Cardiac muscle cell (in vitro differentiated cells and primary cell): ENCODE results near the gene COL9A3. TPM values are rescaled to one million over a fixed set of nuclear protein-coding genes. Genes with fewer than 3 reads are reported as not detected.

Source experiments
- DNase-seq, 2 donors: peaks; one replicate each; pipeline versions ENCODE4 v3.0.0 to v3.0.0-alpha.2; 2010 to 2017; ENCODE audit warnings: low read depth in 1 of 2, low spot score in 1 of 2
- H3K27ac ChIP-seq: fragments of 200-600 bp; sonication (generic); 2 replicates; pipeline ENCODE4 v1.5.1; 2016
- H3K27me3 ChIP-seq: fragments of 200-600 bp; sonication (generic); 2 replicates; pipeline ENCODE4 v1.6.0; 2016; ENCODE audit warnings: control low read depth
- H3K36me3 ChIP-seq: fragments of 200-600 bp; sonication (generic); 2 replicates; pipeline ENCODE4 v1.5.1; 2016; ENCODE audit warnings: control low read depth
- H3K4me1 ChIP-seq: fragments of 200-600 bp; sonication (generic); 2 replicates; pipeline ENCODE4 v1.8.1; 2017; ENCODE audit warnings: low read depth, mild to moderate bottlenecking, mixed run types
- H3K4me3 ChIP-seq: fragments of 200-600 bp; sonication (generic); 2 replicates; pipeline ENCODE4 v1.5.1; 2016; ENCODE audit warnings: mild to moderate bottlenecking
- H3K9me3 ChIP-seq: fragments of 200-600 bp; sonication (generic); 2 replicates; pipeline ENCODE4 v1.5.1; 2017; ENCODE audit warnings: low read depth, mild to moderate bottlenecking, control low read depth
- CTCF ChIP-seq: IDR thresholded peaks from 2 replicates; pipeline ENCODE4 v1.5.1; 2012; ENCODE audit warnings: low read depth, mild to moderate bottlenecking, low read length
- polyA plus RNA-seq: library from polyadenylated mRNA; unstranded; fragments of >200 nt; fragmentation: Nextera tagmentation; extraction: Ambion mirVana; gene quantifications from 2 replicates; pipeline ENCODE4 v1.2.1, GENCODE V29; 2016
- total RNA-seq: library from RNA; depleted of rRNA; stranded (reverse); fragments of >200 nt; gene quantifications from 2 replicates; pipeline ENCODE4 v1.2.3, GENCODE V29; 2016

The COL9A3 gene
- total and polyA plus RNA-seq, 2 experiments from 2014 or later, result 6.4 to 10.3 TPM

- Histone ChIP-seq H3K27me3 (no peaks in the 10 kb centered on the region), H3K36me3 (peaks cover 10% of the 10 kb centered on the region), H3K27ac (no peak overlapping the region), H3K4me1 (peaks cover 5% of the 10 kb centered on the region), H3K4me3 (peak overlapping the region; percentile 91), H3K9me3 (no peaks in the 10 kb centered on the region)
- TF ChIP-seq CTCF, result no peak
- DNase-seq, result peak; percentile 97 to 99
These were observed 22.7 kb upstream of the COL9A3 start for GRCh38 chr20:62794007-62794724.

DNA sequence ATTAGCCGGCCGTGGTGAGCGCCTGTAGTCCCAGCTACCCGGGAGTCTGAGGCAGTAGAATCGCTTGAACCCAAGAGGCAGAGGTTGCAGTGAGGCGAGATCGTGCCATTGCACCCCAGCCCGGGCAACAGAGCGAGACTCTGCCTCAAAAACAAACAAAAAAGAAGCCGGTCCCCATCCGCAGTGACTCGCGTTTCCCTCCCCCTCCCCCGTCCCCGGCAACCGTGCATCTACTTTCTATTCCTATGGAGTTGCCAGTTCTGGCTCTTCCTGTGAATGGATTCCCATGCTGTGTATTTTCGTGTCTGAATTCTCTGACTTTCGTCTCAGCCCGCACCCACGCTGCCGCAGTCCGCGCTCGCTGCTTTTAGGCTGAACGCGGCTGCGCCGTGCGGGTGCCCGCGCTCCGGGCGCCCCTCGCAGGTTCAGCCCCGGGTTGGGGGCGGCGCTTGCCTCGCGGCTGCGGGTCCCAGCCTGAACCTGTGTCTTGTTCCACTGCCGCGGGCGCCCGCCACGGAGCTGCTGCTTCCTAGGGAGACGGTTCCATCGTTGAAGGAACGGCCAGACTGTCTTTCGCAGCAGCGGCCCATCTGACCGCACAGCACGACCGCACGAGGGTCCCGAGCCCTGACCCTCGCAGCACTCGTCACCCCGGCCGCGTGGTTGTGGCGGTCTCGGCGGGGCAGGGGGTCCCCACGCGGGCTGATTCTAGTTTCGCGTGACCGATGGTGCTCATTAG is 21.7 kb upstream of the COL9A3 start:
- H3K27ac ChIP-seq, result peak overlapping the region; percentile 2
- peaks cover 18% of the 10 kb centered on the region for H3K36me3 ChIP-seq
- H3K27me3 ChIP-seq, result no peaks in the 10 kb centered on the region
- H3K4me1 ChIP-seq, result peaks cover 5% of the 10 kb centered on the region
- TF ChIP-seq CTCF, result no peak
- DNase-seq, result peak; percentile 56 to 76
- H3K9me3 ChIP-seq, result no peaks in the 10 kb centered on the region
- H3K4me3 ChIP-seq, result peak overlapping the region; percentile 91

GRCh38 chr20:62796699-62797491 is 20.0 kb upstream of the COL9A3 start:
- no peaks in the 10 kb centered on the region for H3K27me3 ChIP-seq
- DNase-seq, result no peak
- peaks cover 23% of the 10 kb centered on the region for H3K36me3 ChIP-seq
- no peaks in the 10 kb centered on the region for H3K9me3 ChIP-seq
- H3K4me1 ChIP-seq, result peaks cover 3% of the 10 kb centered on the region
- no peak for TF ChIP-seq CTCF
- H3K4me3 ChIP-seq, result peak overlapping the region; percentile 91
- no peak overlapping the region for H3K27ac ChIP-seq

DNA sequence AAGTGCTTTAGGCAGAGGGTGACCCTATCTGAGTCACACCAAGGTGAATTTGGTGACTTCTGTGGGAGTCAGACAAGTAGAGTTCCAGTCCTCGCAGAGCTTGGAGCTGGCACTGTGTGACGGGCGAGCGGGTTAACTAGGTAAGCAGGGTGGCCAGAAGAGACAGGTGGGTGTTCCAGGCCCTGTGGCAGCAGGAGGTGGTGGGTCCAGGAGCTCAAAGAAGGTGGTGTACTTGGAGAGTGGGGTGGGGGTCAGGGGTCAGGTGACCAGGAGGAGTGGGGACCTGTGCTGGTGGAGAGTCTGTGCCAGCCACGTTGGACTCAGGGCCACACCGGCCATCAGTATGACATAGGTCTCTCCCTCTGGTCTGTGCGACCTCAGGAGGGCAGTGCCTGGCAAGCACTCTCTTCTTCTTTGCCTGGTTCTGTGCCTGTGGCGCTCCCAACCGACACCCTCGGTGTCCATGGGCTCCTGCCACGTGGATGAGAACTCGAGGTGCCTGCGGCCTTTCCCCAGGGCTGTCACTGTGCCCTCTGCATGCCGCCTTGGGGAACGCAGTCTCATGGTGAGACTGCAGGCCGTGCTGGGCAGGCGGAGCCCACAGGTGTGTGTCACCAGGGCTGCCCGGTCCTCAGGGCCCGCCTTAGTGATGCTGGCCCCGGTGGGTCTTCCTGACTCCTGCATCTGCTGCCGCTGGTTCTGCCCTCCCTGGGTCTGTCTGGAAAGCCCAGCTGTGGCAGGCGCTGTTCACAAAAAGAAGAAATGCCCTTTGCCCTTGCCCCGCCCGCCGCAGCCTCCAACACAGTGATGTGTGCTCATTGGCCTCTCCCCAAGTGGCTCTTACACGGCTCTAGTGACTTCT is 18.9 kb upstream of the COL9A3 start:
- Histone ChIP-seq H3K27ac (no peak overlapping the region), H3K4me3 (no peak overlapping the region), H3K9me3 (no peaks in the 10 kb centered on the region), H3K27me3 (no peaks in the 10 kb centered on the region), H3K4me1 (peaks cover 3% of the 10 kb centered on the region), H3K36me3 (peaks cover 23% of the 10 kb centered on the region)
- no peak for DNase-seq
- no peak for TF ChIP-seq CTCF

- Histone ChIP-seq H3K9me3 (no peaks in the 10 kb centered on the region), H3K4me1 (peaks cover 3% of the 10 kb centered on the region), H3K36me3 (peaks cover 23% of the 10 kb centered on the region), H3K27me3 (no peaks in the 10 kb centered on the region), H3K4me3 (no peak overlapping the region), H3K27ac (no peak overlapping the region)
- no peak for DNase-seq
- no peak for TF ChIP-seq CTCF
These were observed 17.8 kb upstream of the COL9A3 start for GRCh38 chr20:62799036-62799435.
